Measurements from ENCODE around the gene BTBD7.
A peak's percentile ranks its signal among the peaks of the same experiment; 100 is the strongest.

BTBD7 gene

DNA sequence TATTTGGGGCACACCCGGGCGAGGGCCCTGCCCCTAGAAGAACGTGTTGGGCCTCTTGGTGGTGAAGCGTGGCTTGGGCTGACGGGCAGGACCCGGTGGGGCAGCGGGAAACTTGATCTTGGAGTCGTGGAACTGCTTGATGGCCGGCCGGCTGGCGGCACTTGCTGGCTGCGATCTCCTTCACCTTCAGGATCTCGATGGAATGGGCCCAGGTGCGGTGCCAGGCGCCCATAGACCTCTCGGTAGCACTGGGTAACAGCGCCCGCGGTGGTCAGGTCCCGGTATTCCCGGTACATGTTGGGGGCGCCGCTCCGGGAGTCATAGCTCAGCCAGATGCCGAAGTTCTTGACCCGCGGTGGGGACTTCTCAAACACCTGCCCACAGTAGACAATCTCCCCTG, 109.3 kb downstream of the BTBD7 start:
- no peak overlapping the region for H3K4me3 ChIP-seq (ENCODE audit: low read depth, low read length)
- TF ChIP-seq, protein P1, sequence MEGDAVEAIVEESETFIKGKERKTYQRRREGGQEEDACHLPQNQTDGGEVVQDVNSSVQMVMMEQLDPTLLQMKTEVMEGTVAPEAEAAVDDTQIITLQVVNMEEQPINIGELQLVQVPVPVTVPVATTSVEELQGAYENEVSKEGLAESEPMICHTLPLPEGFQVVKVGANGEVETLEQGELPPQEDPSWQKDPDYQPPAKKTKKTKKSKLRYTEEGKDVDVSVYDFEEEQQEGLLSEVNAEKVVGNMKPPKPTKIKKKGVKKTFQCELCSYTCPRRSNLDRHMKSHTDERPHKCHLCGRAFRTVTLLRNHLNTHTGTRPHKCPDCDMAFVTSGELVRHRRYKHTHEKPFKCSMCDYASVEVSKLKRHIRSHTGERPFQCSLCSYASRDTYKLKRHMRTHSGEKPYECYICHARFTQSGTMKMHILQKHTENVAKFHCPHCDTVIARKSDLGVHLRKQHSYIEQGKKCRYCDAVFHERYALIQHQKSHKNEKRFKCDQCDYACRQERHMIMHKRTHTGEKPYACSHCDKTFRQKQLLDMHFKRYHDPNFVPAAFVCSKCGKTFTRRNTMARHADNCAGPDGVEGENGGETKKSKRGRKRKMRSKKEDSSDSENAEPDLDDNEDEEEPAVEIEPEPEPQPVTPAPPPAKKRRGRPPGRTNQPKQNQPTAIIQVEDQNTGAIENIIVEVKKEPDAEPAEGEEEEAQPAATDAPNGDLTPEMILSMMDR (IDR thresholded peaks at IDR 0.05; ENCODE audit: control insufficient read depth, extremely low read depth, insufficient read depth): no peak
- DNase-seq (ENCODE audit: low read depth): no peak

GRCh38 chr14:93220509-93220908, 112.3 kb downstream of the BTBD7 start:
- DNase-seq (ENCODE audit: low read depth): no peak
- H3K4me3 ChIP-seq (ENCODE audit: low read depth, low read length): no peak overlapping the region
- TF ChIP-seq, protein P1 (IDR thresholded peaks at IDR 0.05; ENCODE audit: control insufficient read depth, extremely low read depth, insufficient read depth): no peak

DNA sequence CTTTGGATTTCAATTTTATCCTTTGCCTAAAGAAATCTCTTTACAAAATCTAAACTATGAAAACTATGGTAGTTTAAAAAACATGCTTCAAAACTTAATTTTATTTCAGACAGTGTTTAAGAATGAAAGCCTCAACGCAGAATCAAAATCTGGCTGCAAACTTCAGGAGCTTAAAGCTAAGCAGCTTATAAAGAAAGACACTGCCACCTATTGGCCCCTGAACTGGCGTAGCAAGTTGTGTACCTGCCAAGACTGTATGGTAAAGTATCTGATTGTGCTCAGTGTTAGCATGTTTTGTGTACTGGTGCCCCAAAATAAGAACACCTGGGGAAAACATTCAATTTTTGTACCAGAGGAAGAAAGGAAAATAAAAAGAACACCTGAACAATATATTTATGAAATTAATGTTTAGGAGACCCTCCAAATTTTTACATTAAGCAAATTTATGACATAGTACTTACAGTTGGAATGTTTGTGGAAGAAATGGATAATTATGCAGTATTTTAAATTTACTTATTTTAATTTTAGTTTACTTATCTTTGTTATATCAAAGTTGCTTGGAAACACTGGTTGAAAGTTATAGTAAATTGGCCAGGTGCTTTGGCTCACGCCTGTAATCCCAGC, 113.6 kb downstream of the BTBD7 start:
- no peak overlapping the region for H3K4me3 ChIP-seq (ENCODE audit: low read depth, low read length)
- DNase-seq (ENCODE audit: low read depth): peak; percentile 72
- TF ChIP-seq, protein P1 (IDR thresholded peaks at IDR 0.05; ENCODE audit: control insufficient read depth, extremely low read depth, insufficient read depth): peak; percentile 88

DNA sequence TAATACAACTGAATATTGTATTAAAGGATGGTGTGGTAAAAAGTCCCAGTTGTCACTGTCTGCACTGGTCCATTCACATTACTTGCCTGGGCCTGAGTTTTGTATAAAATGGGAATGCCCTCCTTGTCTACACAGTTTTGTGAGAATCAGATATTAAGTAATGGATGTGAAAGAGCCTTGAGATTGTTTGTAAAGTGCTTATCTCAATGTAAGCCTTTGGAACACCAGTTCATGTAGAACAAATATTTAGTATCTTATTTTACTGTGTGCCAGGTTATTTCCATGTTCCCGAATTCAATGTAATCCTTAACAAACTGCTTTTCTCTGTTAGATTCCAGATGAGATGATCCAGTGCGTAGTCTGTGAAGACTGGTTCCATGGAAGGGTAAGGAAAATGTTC, 118.2 kb downstream of the BTBD7 start:
- H3K4me3 ChIP-seq (ENCODE audit: low read depth, low read length): no peak overlapping the region
- DNase-seq (ENCODE audit: low read depth): no peak
- TF ChIP-seq, protein P1 (IDR thresholded peaks at IDR 0.05; ENCODE audit: control insufficient read depth, extremely low read depth, insufficient read depth): no peak

DNA sequence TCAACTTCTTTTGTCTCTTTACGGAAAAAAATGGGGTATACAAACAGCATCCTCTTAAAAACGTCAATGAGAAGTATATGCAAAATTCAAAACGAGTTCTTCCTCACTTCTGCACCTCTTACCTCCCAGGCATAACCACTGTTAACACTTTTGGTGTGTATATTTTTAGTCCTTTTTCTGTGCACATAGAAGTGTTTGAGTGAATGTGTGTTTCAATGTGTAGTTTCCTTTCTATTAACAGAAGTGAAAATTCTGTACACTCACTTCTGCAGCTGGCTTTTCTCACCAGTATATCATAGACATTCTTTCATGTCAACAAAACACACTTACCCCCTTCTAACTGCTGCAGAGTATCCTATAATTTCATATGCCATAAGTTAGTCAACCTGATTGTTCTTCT, 120.4 kb downstream of the BTBD7 start:
- TF ChIP-seq, protein P1 (IDR thresholded peaks at IDR 0.05; ENCODE audit: control insufficient read depth, extremely low read depth, insufficient read depth): no peak
- no peak overlapping the region for H3K4me3 ChIP-seq (ENCODE audit: low read depth, low read length)
- no peak for DNase-seq (ENCODE audit: low read depth)

DNA sequence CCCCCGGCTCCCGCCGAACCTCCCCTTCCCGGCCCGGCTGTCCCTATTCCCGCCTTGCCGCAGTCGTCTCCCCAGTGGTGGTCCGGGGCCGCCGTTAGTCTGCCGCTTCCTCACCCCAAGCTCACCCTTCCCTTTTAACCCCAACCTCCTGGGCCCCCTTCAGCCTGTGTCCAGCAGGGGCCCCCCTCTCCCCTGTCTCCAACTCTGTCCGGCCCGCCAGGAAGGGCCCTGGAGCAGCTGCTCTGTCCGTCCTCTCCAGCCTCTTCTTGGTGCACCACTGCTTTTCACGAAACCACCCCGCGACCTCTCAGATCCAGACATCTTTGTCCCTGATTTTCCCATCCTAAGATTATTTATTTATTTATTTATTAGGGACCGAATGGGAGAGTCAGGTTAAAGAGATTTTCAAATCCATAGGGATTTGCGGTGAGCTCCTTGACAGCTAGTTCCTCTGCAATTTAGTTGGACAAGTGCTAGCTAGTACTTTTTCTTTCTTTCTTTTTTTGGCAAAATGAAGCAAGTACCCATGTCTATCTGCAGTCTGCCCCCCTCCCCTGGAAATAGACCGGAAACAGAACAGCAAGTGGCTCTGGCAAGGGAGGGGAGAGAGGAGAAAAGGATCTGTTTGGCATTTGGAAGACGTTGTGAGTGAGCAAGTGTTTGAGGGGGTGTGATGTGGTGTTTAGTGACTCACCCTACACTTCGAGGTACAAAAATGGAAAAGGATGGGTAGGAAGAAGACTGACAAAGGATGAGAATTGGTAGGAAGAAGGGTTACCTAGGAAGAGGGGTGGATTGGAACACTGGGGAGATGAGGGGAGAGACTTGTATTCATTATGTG, 125.1 kb downstream of the BTBD7 start:
- H3K4me3 ChIP-seq (ENCODE audit: low read depth, low read length): peak overlapping the region; percentile 90
- DNase-seq (ENCODE audit: low read depth): no peak
- TF ChIP-seq, protein P1 (IDR thresholded peaks at IDR 0.05; ENCODE audit: control insufficient read depth, extremely low read depth, insufficient read depth): peak; percentile 59

All from LNCaP clone FGC (cell line).